Neural cell (in vitro differentiated cells): ENCODE data around the gene PIEZO1. TPM values are rescaled to one million over a fixed set of nuclear protein-coding genes. Genes with fewer than 3 reads are reported as not detected.

Source experiments
- H2AFZ ChIP-seq: fragments of 200-600, 300-800 bp; sonication (generic), shearing (Covaris generic); 2 replicates; pipeline ENCODE4 v1.6.0; 2014; ENCODE audit warnings: low read depth, mild to moderate bottlenecking, antibody characterized with exemption, low read length, moderate library complexity
- H3F3A ChIP-seq: fragments of 200-600 bp; shearing (Covaris generic); 2 replicates; pipeline ENCODE4 v1.6.1; 2016; ENCODE audit warnings: mild to moderate bottlenecking, moderate library complexity, mixed read lengths, antibody characterized with exemption, low read length; ENCODE audit not compliant: insufficient read depth, poor library complexity, severe bottlenecking
- H3K27ac ChIP-seq: fragments of 200-600, 300-800 bp; sonication (generic), shearing (Covaris generic); 2 replicates; pipeline ENCODE4 v1.5.1; 2014; ENCODE audit warnings: mild to moderate bottlenecking, low read length, moderate library complexity
- H3K27me3 ChIP-seq: fragments of 300-800, 200-600 bp; sonication (generic), shearing (Covaris generic); 2 replicates; pipeline ENCODE4 v1.6.0; 2014; ENCODE audit warnings: mild to moderate bottlenecking, low read depth, low read length, moderate library complexity; ENCODE audit not compliant: insufficient read depth
- H3K36me3 ChIP-seq: fragments of 300-800, 200-600 bp; sonication (generic), shearing (Covaris generic); 2 replicates; pipeline ENCODE4 v1.5.1; 2014; ENCODE audit warnings: mild to moderate bottlenecking, antibody characterized with exemption, low read length, moderate library complexity; ENCODE audit not compliant: insufficient read depth
- H3K4me2 ChIP-seq: fragments of 300-800, 200-600 bp; sonication (generic), shearing (Covaris generic); 2 replicates; pipeline ENCODE4 v1.6.0; 2014; ENCODE audit warnings: mild to moderate bottlenecking, low read length
- H3K4me3 ChIP-seq: fragments of 300-800, 200-600 bp; sonication (generic), shearing (Covaris generic); 2 replicates; pipeline ENCODE4 v1.5.1; 2014; ENCODE audit warnings: mild to moderate bottlenecking, low read length, moderate library complexity
- H3K79me2 ChIP-seq: fragments of 200-600 bp; shearing (Covaris generic); replicated peaks from 2 replicates; pipeline ENCODE4 v1.6.0; 2014; ENCODE audit warnings: mild to moderate bottlenecking, low read length, moderate library complexity; ENCODE audit not compliant: insufficient read depth
- H3K9ac ChIP-seq: fragments of 300-800, 200-600 bp; sonication (generic), shearing (Covaris generic); 2 replicates; pipeline ENCODE4 v1.6.1; 2016; ENCODE audit warnings: mild to moderate bottlenecking, low read length, mixed read lengths
- H3K9me2 ChIP-seq: fragments of 200-600 bp; shearing (Covaris generic); 2 replicates; pipeline ENCODE4 v1.6.1; 2016; ENCODE audit warnings: mild to moderate bottlenecking, low read length, mixed read lengths; ENCODE audit not compliant: insufficient read depth
- H3K9me3 ChIP-seq: fragments of 200-600, 300-800 bp; sonication (generic), shearing (Covaris generic); 2 replicates; pipeline ENCODE4 v1.6.1; 2016; ENCODE audit warnings: mild to moderate bottlenecking, mixed run types, low read length, moderate library complexity, mixed read lengths
- H4K20me1 ChIP-seq: fragments of 200-600 bp; shearing (Covaris generic); 2 replicates; pipeline ENCODE4 v1.6.1; 2016; ENCODE audit warnings: mild to moderate bottlenecking, mixed run types; ENCODE audit not compliant: insufficient read depth
- CTCF ChIP-seq: fragments of 450-650 bp; IDR thresholded peaks from 2 replicates; pipeline ENCODE4 v1.5.1; 2014; ENCODE audit warnings: antibody characterized with exemption, mild to moderate bottlenecking, moderate library complexity; ENCODE audit not compliant: poor library complexity, severe bottlenecking
- EP300 ChIP-seq: fragments of 450-650 bp; conservative IDR thresholded peaks from 2 replicates; pipeline ENCODE4 v1.6.1; 2014; ENCODE audit warnings: antibody characterized with exemption, mild to moderate bottlenecking, moderate library complexity; ENCODE audit not compliant: poor library complexity, severe bottlenecking
- EZH2 ChIP-seq: fragments of 200-600, 300-800 bp; shearing (Covaris generic), sonication (generic); IDR thresholded peaks from 2 replicates; pipeline ENCODE4 v1.6.1; 2014; ENCODE audit warnings: antibody characterized with exemption, low read length, borderline replicate concordance, mild to moderate bottlenecking; ENCODE audit not compliant: insufficient read depth, poor library complexity, severe bottlenecking
- MXI1 ChIP-seq: fragments of 450-650 bp; conservative IDR thresholded peaks from 2 replicates; pipeline ENCODE4 v1.6.1; 2014; ENCODE audit warnings: antibody characterized with exemption, mild to moderate bottlenecking; ENCODE audit not compliant: poor library complexity, severe bottlenecking
- POLR2AphosphoS5 ChIP-seq: IDR thresholded peaks from 2 replicates; pipeline ENCODE4 v1.6.1; 2012
- RAD21 ChIP-seq: fragments of 450-650 bp; conservative IDR thresholded peaks from 2 replicates; pipeline ENCODE4 v1.6.1; 2014; ENCODE audit warnings: antibody characterized with exemption, mild to moderate bottlenecking, moderate library complexity
- SMC3 ChIP-seq: fragments of 450-650 bp; conservative IDR thresholded peaks from 2 replicates; pipeline ENCODE4 v1.6.1; 2014; ENCODE audit warnings: antibody characterized with exemption, mild to moderate bottlenecking, moderate library complexity; ENCODE audit not compliant: poor library complexity
- TAF1 ChIP-seq: IDR thresholded peaks from 2 replicates; pipeline ENCODE4 v1.6.1; 2012; ENCODE audit warnings: low read depth
- polyA plus RNA-seq: library from polyadenylated mRNA; depleted of rRNA; stranded (reverse); fragments of >200 nt; gene quantifications from 2 replicates; pipeline ENCODE4 v1.2.3, GENCODE V29; 2014
- TF ChIP-seq, protein P1 (sequence below): IDR thresholded peaks from 2 replicates; pipeline ENCODE4 v1.6.1; 2012; ENCODE audit warnings: borderline replicate concordance

PIEZO1 gene
- polyA plus RNA-seq, 1 donor from 2014 or later, result not detected

GRCh38 chr16:88703486-88704309 is 81.3 kb downstream of the PIEZO1 start:
- TF ChIP-seq RAD21 (no peak), CTCF (no peak), TAF1 (no peak), EP300 (no peak), SMC3 (no peak), EZH2 (no peak), MXI1 (no peak), POLR2AphosphoS5 (no peak)
- TF ChIP-seq, protein P1, sequence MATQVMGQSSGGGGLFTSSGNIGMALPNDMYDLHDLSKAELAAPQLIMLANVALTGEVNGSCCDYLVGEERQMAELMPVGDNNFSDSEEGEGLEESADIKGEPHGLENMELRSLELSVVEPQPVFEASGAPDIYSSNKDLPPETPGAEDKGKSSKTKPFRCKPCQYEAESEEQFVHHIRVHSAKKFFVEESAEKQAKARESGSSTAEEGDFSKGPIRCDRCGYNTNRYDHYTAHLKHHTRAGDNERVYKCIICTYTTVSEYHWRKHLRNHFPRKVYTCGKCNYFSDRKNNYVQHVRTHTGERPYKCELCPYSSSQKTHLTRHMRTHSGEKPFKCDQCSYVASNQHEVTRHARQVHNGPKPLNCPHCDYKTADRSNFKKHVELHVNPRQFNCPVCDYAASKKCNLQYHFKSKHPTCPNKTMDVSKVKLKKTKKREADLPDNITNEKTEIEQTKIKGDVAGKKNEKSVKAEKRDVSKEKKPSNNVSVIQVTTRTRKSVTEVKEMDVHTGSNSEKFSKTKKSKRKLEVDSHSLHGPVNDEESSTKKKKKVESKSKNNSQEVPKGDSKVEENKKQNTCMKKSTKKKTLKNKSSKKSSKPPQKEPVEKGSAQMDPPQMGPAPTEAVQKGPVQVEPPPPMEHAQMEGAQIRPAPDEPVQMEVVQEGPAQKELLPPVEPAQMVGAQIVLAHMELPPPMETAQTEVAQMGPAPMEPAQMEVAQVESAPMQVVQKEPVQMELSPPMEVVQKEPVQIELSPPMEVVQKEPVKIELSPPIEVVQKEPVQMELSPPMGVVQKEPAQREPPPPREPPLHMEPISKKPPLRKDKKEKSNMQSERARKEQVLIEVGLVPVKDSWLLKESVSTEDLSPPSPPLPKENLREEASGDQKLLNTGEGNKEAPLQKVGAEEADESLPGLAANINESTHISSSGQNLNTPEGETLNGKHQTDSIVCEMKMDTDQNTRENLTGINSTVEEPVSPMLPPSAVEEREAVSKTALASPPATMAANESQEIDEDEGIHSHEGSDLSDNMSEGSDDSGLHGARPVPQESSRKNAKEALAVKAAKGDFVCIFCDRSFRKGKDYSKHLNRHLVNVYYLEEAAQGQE, result no peak
- peaks cover 15% of the 10 kb centered on the region for H3K79me2 ChIP-seq
- no peak overlapping the region for H3K4me3 ChIP-seq
- H3K27me3 ChIP-seq, result no peaks in the 10 kb centered on the region
- no peak overlapping the region for H3K4me2 ChIP-seq
- no peaks in the 10 kb centered on the region for H4K20me1 ChIP-seq
- no peaks in the 10 kb centered on the region for H3K36me3 ChIP-seq
- H3K27ac ChIP-seq, result no peak overlapping the region
- H3F3A ChIP-seq, result no peaks in the 10 kb centered on the region
- H3K9me3 ChIP-seq, result no peaks in the 10 kb centered on the region
- no peak overlapping the region for H2AFZ ChIP-seq
- H3K9ac ChIP-seq, result no peak overlapping the region
- H3K9me2 ChIP-seq, result no peaks in the 10 kb centered on the region

DNA sequence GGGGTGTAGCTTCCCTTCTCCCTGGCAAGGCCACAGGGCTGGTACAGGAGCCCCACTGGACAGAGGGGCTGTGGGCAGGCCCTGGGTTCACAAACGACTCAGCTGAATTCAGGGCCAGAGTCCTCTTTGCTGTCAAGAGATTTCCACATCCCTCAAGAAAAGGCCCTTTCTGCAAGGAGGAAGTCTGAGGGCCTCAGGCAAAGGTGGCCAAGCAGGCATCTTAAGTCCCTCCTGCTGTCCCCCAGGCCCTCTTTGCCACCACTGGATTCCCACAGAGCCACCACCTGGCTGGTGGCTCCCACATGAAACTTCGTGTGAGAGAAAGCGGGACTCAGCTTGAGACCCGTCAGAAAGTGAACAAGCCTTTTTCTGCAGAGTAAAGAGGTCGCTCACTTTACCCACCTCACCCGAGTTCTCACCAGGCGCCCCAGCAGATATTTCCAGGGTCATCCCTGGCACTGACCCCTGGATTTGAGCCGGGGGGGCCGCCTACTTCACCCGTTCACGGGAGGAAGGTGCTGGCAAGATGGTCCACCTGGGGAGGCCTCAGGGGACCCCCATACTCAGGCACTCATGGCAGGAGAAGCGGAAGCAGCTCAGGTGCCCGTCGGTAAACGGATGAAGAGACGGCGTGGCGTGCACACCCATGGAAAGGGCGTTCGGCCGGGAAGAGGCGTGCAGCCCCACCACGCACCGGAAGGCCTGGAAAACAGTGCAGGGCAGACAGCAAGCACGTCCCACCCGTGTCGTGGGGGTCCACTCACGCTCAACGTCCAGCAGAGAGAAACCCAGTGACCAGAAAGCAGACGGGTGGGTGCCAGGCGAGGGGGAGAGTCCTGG is 82.4 kb downstream of the PIEZO1 start:
- Histone ChIP-seq H4K20me1 (no peaks in the 10 kb centered on the region), H3F3A (no peaks in the 10 kb centered on the region), H3K79me2 (peaks cover 15% of the 10 kb centered on the region), H3K4me2 (no peak overlapping the region), H3K27me3 (no peaks in the 10 kb centered on the region), H3K36me3 (no peaks in the 10 kb centered on the region), H3K27ac (no peak overlapping the region), H3K9me3 (no peaks in the 10 kb centered on the region), H3K9ac (no peak overlapping the region), H2AFZ (no peak overlapping the region), H3K9me2 (no peaks in the 10 kb centered on the region), H3K4me3 (no peak overlapping the region)
- TF ChIP-seq SMC3 (no peak), EZH2 (no peak), RAD21 (no peak), TAF1 (no peak), CTCF (no peak), POLR2AphosphoS5 (no peak), EP300 (no peak), MXI1 (no peak)
- TF ChIP-seq, protein P1, result no peak
